ENCODE measurements around the gene ASRGL1.

DNA sequence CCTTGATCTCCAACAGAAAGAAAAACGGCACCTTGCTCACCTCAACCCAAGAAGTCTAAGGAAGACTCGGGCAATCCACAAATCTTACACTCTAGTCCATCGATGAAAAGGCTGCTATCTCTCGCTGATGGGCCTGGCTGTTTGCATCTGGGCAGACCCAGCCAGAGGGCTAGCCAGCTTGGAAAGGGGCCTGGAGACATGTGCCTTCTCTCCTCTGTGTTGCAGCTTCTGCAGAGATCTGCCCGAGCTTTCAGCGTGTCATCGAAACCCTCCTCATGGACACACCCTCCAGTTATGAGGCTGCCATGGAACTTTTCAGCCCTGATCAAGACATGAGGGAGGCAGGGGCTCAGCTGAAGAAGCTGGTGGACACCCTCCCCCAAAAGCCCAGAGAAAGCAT is 84.7 kb downstream of the ASRGL1 start:
- TF ChIP-seq, protein P1, sequence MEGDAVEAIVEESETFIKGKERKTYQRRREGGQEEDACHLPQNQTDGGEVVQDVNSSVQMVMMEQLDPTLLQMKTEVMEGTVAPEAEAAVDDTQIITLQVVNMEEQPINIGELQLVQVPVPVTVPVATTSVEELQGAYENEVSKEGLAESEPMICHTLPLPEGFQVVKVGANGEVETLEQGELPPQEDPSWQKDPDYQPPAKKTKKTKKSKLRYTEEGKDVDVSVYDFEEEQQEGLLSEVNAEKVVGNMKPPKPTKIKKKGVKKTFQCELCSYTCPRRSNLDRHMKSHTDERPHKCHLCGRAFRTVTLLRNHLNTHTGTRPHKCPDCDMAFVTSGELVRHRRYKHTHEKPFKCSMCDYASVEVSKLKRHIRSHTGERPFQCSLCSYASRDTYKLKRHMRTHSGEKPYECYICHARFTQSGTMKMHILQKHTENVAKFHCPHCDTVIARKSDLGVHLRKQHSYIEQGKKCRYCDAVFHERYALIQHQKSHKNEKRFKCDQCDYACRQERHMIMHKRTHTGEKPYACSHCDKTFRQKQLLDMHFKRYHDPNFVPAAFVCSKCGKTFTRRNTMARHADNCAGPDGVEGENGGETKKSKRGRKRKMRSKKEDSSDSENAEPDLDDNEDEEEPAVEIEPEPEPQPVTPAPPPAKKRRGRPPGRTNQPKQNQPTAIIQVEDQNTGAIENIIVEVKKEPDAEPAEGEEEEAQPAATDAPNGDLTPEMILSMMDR (conservative IDR thresholded peaks at IDR 0.05; ENCODE audit: low read depth, low read length) = no peak
- TF ChIP-seq EZH2 (IDR thresholded peaks at IDR 0.05; ENCODE audit: low read length, unreplicated experiment) (no peak), EZH2phosphoT487 (IDR thresholded peaks at IDR 0.05; ENCODE audit: borderline replicate concordance, low read length) (no peak)

Measured in PC-3 (cell line).